ENCODE data around the gene SPON1. TPM values are rescaled to one million over a fixed set of nuclear protein-coding genes. Genes with fewer than 3 reads are reported as not detected.

The SPON1 gene
- total RNA-seq, 1 experiment from 2014 or later, result 0.20 TPM

- H3K9me3 Mint-ChIP-seq, result no peaks in the 10 kb centered on the region
- peaks cover 2% of the 10 kb centered on the region for H3K27me3 Mint-ChIP-seq (ENCODE audit: low read depth)
- H3K18ac ChIP-seq (ENCODE audit: insufficient read length, low read depth, low read length), result no peak overlapping the region
- no peaks in the 10 kb centered on the region for H3K23me2 ChIP-seq (ENCODE audit: insufficient read length, low read depth, low read length, poor library complexity, severe bottlenecking)
- no peak overlapping the region for H2BK15ac ChIP-seq (ENCODE audit: low read depth, low read length)
- H3K4me2 ChIP-seq (ENCODE audit: insufficient read depth, insufficient read length, low read length), result no peak overlapping the region
- no CpG with 5 or more reads among the region's 3 CpGs for WGBS (ENCODE audit: extremely low coverage, insufficient read length, low lambda C conversion rate)
- H4K5ac ChIP-seq (ENCODE audit: insufficient read length, low read depth, low read length), result no peak overlapping the region
- no peak overlapping the region for H4K8ac ChIP-seq (replicated peaks; ENCODE audit: insufficient read length, low read depth, low read length)
- H3K56ac ChIP-seq (ENCODE audit: insufficient read length, low read depth, low read length), result no peak overlapping the region
- H3K4me1 ChIP-seq (ENCODE audit: insufficient read depth, low read length), result no peaks in the 10 kb centered on the region
- no peak overlapping the region for H3T11ph ChIP-seq (ENCODE audit: low read length)
- peaks cover 7 to 15% of the 10 kb centered on the region in 2 experiments for H3K4me1 Mint-ChIP-seq
- H4K91ac ChIP-seq (ENCODE audit: insufficient read length, low read depth, low read length), result no peak overlapping the region
- H2BK12ac ChIP-seq (ENCODE audit: insufficient read length, low read depth, low read length), result no peak overlapping the region
- H3K23ac ChIP-seq (ENCODE audit: insufficient read length, low read depth, low read length), result no peak overlapping the region
- no peak overlapping the region for H2BK120ac ChIP-seq (ENCODE audit: low read depth, low read length, poor library complexity, severe bottlenecking)
- H2AK5ac ChIP-seq (ENCODE audit: insufficient read length, low read length), result no peak overlapping the region
- H2AFZ ChIP-seq (ENCODE audit: low read length), result no peak overlapping the region
- H2BK5ac ChIP-seq (ENCODE audit: insufficient read length, low read length), result no peak overlapping the region
- no peak overlapping the region for H2BK20ac ChIP-seq (ENCODE audit: low read depth, low read length, poor library complexity, severe bottlenecking)
- no peaks in the 10 kb centered on the region for H4K20me1 ChIP-seq (ENCODE audit: control insufficient read depth, insufficient read depth, insufficient read length)
- no peaks in the 10 kb centered on the region for H3K9me3 ChIP-seq (ENCODE audit: control insufficient read depth, low read depth, low read length)
- no peak overlapping the region for H3K4ac ChIP-seq (ENCODE audit: low read depth, low read length)
- no peaks in the 10 kb centered on the region for H3K36me3 Mint-ChIP-seq (ENCODE audit: insufficient read depth in 1 of 3, low read depth in 3 of 3)
- no peak overlapping the region for H3K9ac ChIP-seq (ENCODE audit: extremely low read depth, insufficient read length, low read length)
- no peak for DNase-seq
- TF ChIP-seq, protein P1, sequence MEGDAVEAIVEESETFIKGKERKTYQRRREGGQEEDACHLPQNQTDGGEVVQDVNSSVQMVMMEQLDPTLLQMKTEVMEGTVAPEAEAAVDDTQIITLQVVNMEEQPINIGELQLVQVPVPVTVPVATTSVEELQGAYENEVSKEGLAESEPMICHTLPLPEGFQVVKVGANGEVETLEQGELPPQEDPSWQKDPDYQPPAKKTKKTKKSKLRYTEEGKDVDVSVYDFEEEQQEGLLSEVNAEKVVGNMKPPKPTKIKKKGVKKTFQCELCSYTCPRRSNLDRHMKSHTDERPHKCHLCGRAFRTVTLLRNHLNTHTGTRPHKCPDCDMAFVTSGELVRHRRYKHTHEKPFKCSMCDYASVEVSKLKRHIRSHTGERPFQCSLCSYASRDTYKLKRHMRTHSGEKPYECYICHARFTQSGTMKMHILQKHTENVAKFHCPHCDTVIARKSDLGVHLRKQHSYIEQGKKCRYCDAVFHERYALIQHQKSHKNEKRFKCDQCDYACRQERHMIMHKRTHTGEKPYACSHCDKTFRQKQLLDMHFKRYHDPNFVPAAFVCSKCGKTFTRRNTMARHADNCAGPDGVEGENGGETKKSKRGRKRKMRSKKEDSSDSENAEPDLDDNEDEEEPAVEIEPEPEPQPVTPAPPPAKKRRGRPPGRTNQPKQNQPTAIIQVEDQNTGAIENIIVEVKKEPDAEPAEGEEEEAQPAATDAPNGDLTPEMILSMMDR (conservative IDR thresholded peaks at IDR 0.05), result no peak
- H3K79me1 ChIP-seq (ENCODE audit: insufficient read depth, low read depth, low read length, poor library complexity, severe bottlenecking), result no peaks in the 10 kb centered on the region
- H3K4me3 Mint-ChIP-seq, result no peak overlapping the region
- H3K79me2 ChIP-seq (ENCODE audit: insufficient read depth, low read length), result no peaks in the 10 kb centered on the region
- H3K27ac ChIP-seq (ENCODE audit: insufficient read length, low read depth, low read length), result no peak overlapping the region
- H3K14ac ChIP-seq (ENCODE audit: insufficient read depth, low read length), result no peak overlapping the region
- H3K27me3 ChIP-seq (ENCODE audit: insufficient read depth, low read length), result no peaks in the 10 kb centered on the region
- no peak overlapping the region; a peak in 1 of 7 replicates for H3K27ac Mint-ChIP-seq
Measured at GRCh38 chr11:14094481-14095037, 132.0 kb downstream of the SPON1 start.

All from H9 (cell line).